Measurements from ENCODE around the gene KNSTRN. TPM values are rescaled to one million over a fixed set of nuclear protein-coding genes. Genes with fewer than 3 reads are reported as not detected.

KNSTRN gene
- total RNA-seq, 1 experiment from 2014 or later, result 72.2 TPM

GRCh38 chr15:40392986-40393948 lies 10.7 kb downstream of the KNSTRN start:
- H3K27me3 ChIP-seq (ENCODE audit: control insufficient read depth, insufficient read depth, low read length), result no peaks in the 10 kb centered on the region
- H3K36me3 ChIP-seq (replicated peaks; ENCODE audit: control insufficient read depth, insufficient read depth, low read length), result peaks cover 32% of the 10 kb centered on the region
- DNase-seq, result no peak
- no peak overlapping the region for H3K4me3 ChIP-seq (ENCODE audit: insufficient read depth, low read depth, low read length)

- no peaks in the 10 kb centered on the region for H3K27me3 ChIP-seq (ENCODE audit: control insufficient read depth, insufficient read depth, low read length)
- no peak for DNase-seq
- no peak overlapping the region for H3K4me3 ChIP-seq (ENCODE audit: insufficient read depth, low read depth, low read length)
- H3K36me3 ChIP-seq (replicated peaks; ENCODE audit: control insufficient read depth, insufficient read depth, low read length), result peaks cover 10% of the 10 kb centered on the region
Measured at GRCh38 chr15:40397688-40398412, 15.3 kb downstream of the KNSTRN start.

DNA sequence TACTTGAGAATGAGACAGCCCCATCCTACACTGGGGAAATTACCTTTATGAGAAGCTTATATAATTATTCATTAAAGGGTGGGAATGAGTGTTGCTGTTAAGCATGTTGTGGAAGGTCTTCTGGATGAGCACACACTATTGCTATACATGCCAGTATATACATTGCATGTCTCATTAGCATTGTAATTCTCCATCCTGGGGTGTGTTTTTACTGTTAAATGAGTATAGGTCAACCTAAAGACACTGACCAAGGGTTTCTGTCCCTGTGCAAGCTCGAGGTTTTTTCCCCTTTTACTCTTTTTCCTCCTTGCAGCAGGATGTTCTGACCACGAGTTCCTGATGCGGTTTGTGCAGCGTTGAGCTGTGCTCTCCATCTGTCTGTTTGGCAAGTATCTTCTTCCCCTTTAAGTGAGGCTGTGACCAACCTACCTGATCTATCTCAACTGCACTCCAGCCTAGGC lies 15.9 kb downstream of the KNSTRN start:
- H3K36me3 ChIP-seq (replicated peaks; ENCODE audit: control insufficient read depth, insufficient read depth, low read length), result peaks cover 5% of the 10 kb centered on the region
- no peak for DNase-seq
- no peaks in the 10 kb centered on the region for H3K27me3 ChIP-seq (ENCODE audit: control insufficient read depth, insufficient read depth, low read length)
- no peak overlapping the region for H3K4me3 ChIP-seq (ENCODE audit: insufficient read depth, low read depth, low read length)

- no peak for DNase-seq
- H3K4me3 ChIP-seq (ENCODE audit: insufficient read depth, low read depth, low read length), result no peak overlapping the region
- no peaks in the 10 kb centered on the region for H3K36me3 ChIP-seq (replicated peaks; ENCODE audit: control insufficient read depth, insufficient read depth, low read length)
- no peaks in the 10 kb centered on the region for H3K27me3 ChIP-seq (ENCODE audit: control insufficient read depth, insufficient read depth, low read length)
Measured at GRCh38 chr15:40399370-40399769, 16.8 kb downstream of the KNSTRN start.

- peaks cover 21% of the 10 kb centered on the region for H3K36me3 ChIP-seq (replicated peaks; ENCODE audit: control insufficient read depth, insufficient read depth, low read length)
- DNase-seq, result peak; percentile 100
- no peaks in the 10 kb centered on the region for H3K27me3 ChIP-seq (ENCODE audit: control insufficient read depth, insufficient read depth, low read length)
- peak within 1 kb of the TSS; percentile 93 for H3K4me3 ChIP-seq (ENCODE audit: insufficient read depth, low read depth, low read length)
Measured at GRCh38 chr15:40405501-40406381, 23.2 kb downstream of the KNSTRN start, which contains the start of gene IVD. Gene IVD (plus strand): TSS chr15:40405795. CDS start chr15:40405828, 33 bp downstream.

- Histone ChIP-seq H3K27me3 (ENCODE audit: control insufficient read depth, insufficient read depth, low read length) (no peaks in the 10 kb centered on the region), H3K36me3 (replicated peaks; ENCODE audit: control insufficient read depth, insufficient read depth, low read length) (peaks cover 37% of the 10 kb centered on the region), H3K4me3 (ENCODE audit: insufficient read depth, low read depth, low read length) (no peak overlapping the region)
- DNase-seq, result no peak
Measured at GRCh38 chr15:40407330-40407990, 24.9 kb downstream of the KNSTRN start.

DNA sequence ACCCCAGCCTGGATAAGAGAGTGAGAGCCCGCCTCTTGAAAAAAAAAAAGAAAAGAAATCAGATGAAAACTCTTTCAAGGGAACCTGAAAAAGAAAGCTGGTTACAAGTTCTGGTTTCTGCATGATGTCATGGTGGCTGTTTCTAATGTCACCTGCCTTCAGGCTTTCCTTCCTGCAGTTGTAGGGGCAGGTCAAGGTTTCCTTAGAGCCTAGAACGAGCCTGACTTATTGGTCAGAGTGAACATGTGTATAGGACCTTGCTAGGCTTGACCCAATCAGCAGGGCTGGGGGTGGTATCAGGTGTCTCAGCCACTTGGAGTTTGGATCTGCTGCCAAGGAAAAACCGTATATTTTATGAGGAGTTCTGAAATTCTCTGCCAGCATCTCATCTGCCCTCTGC lies 26.8 kb downstream of the KNSTRN start:
- H3K36me3 ChIP-seq (replicated peaks; ENCODE audit: control insufficient read depth, insufficient read depth, low read length), result peaks cover 48% of the 10 kb centered on the region
- DNase-seq, result no peak
- H3K4me3 ChIP-seq (ENCODE audit: insufficient read depth, low read depth, low read length), result no peak overlapping the region
- no peaks in the 10 kb centered on the region for H3K27me3 ChIP-seq (ENCODE audit: control insufficient read depth, insufficient read depth, low read length)

DNA sequence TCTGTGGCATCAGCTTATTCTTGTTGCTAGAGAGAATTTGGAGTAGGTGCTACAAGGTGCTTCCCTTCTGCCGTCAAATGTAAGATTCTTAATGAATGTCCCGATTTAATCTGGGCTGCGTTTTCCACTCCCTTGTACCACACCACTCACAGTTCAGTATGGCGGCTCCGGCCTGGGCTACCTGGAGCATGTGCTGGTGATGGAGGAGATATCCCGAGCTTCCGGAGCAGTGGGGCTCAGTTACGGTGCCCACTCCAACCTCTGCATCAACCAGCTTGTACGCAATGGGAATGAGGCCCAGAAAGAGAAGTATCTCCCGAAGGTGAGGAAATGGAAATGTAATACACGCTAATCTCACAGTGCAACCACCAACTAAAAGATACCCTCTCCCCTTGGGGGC lies 28.0 kb downstream of the KNSTRN start:
- Histone ChIP-seq H3K36me3 (replicated peaks; ENCODE audit: control insufficient read depth, insufficient read depth, low read length) (peaks cover 57% of the 10 kb centered on the region), H3K4me3 (ENCODE audit: insufficient read depth, low read depth, low read length) (no peak overlapping the region), H3K27me3 (ENCODE audit: control insufficient read depth, insufficient read depth, low read length) (no peaks in the 10 kb centered on the region)
- no peak for DNase-seq

DNA sequence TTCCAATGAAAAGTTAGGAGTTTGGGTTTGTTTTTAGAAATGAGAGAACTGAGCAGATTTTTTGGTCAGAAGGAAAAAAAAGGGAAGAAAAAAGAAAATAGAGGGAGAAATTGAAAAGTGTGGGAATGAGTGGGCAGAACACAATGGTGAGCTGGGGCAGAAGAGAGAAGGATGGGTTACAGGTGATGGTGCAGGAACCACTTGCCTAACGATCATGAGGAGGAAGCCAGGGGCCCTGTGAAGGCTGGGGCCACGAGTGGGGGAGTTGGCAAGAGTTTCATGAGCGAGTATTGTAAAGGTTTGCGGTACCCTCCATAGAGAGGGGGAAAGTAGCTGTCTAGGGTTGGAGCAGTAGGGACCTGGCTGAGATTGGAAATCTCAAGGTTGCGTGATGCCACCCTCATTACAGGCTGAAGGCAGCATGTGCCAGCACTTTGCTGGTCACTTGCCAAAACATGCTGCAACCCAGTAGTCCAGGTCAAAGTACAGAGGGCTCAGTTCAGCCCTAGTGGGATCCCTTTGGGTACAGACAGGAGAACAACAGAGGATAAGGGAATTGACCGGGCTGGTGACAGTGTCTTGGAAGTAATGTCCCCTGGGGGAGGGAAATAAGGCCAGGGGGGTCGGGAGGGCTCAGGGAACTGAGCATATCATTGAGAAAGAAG lies 29.7 kb downstream of the KNSTRN start:
- Histone ChIP-seq H3K36me3 (replicated peaks; ENCODE audit: control insufficient read depth, insufficient read depth, low read length) (peaks cover 68% of the 10 kb centered on the region), H3K27me3 (ENCODE audit: control insufficient read depth, insufficient read depth, low read length) (no peaks in the 10 kb centered on the region), H3K4me3 (ENCODE audit: insufficient read depth, low read depth, low read length) (no peak overlapping the region)
- no peak for DNase-seq

GRCh38 chr15:40413036-40413435 lies 30.5 kb downstream of the KNSTRN start:
- no peaks in the 10 kb centered on the region for H3K27me3 ChIP-seq (ENCODE audit: control insufficient read depth, insufficient read depth, low read length)
- DNase-seq, result no peak
- no peak overlapping the region for H3K4me3 ChIP-seq (ENCODE audit: insufficient read depth, low read depth, low read length)
- H3K36me3 ChIP-seq (replicated peaks; ENCODE audit: control insufficient read depth, insufficient read depth, low read length), result peaks cover 64% of the 10 kb centered on the region

- Histone ChIP-seq H3K27me3 (ENCODE audit: control insufficient read depth, insufficient read depth, low read length) (no peaks in the 10 kb centered on the region), H3K36me3 (replicated peaks; ENCODE audit: control insufficient read depth, insufficient read depth, low read length) (peaks cover 60% of the 10 kb centered on the region), H3K4me3 (ENCODE audit: insufficient read depth, low read depth, low read length) (no peak overlapping the region)
- no peak for DNase-seq
Measured at GRCh38 chr15:40414816-40415215, 32.3 kb downstream of the KNSTRN start.

DNA sequence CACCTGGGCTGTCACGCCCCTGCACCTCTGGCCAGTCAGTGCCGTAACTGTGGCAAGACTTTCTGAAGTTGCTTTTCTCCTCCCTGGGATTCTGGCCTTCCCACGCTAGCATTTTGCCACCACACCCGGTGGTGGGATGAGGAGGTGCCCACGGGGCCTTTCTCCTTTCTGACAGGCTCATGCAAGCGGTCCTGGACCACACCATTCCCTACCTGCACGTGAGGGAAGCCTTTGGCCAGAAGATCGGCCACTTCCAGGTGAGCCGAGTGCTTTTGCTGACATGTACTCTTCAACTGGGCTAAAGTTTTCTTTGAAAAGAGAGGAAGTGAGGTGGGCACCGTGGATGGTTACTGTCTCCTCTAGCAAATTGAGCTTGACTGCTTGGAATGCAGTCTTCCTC lies 32.7 kb downstream of the KNSTRN start:
- Histone ChIP-seq H3K27me3 (ENCODE audit: control insufficient read depth, insufficient read depth, low read length) (no peaks in the 10 kb centered on the region), H3K4me3 (ENCODE audit: insufficient read depth, low read depth, low read length) (no peak overlapping the region), H3K36me3 (replicated peaks; ENCODE audit: control insufficient read depth, insufficient read depth, low read length) (peaks cover 60% of the 10 kb centered on the region)
- no peak for DNase-seq

DNA sequence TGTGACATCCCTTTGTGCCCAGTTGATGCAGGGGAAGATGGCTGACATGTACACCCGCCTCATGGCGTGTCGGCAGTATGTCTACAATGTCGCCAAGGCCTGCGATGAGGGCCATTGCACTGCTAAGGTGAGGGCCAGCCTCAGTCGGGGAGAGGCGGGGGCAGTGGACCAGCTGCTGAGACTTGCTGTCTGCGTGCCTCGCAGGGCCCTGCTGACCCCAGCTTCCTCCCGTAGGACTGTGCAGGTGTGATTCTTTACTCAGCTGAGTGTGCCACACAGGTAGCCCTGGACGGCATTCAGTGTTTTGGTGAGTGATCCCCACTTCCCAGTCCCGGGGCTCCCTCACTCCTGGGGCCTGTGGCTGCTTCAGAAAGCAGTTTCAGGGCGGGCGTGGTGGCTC lies 33.5 kb downstream of the KNSTRN start:
- Histone ChIP-seq H3K27me3 (ENCODE audit: control insufficient read depth, insufficient read depth, low read length) (no peaks in the 10 kb centered on the region), H3K4me3 (ENCODE audit: insufficient read depth, low read depth, low read length) (no peak overlapping the region), H3K36me3 (replicated peaks; ENCODE audit: control insufficient read depth, insufficient read depth, low read length) (peaks cover 53% of the 10 kb centered on the region)
- no peak for DNase-seq

Data from H7 (cell line).